HG03521 (cell line): Measurements from ENCODE around the gene ANKS6.

Experiments used
- ATAC-seq: cut with Tn5 transposase; IDR thresholded peaks from one replicate; pipeline ENCODE4 v1.9.1; 2021; ENCODE audit warnings: mild to moderate bottlenecking, moderate library complexity; ENCODE audit not compliant: unreplicated experiment

Gene ANKS6

GRCh38 chr9:98774746-98775145 is 21.6 kb downstream of the ANKS6 start:
- ATAC-seq = no peak

- no peak for ATAC-seq
These were observed 22.6 kb downstream of the ANKS6 start for GRCh38 chr9:98773721-98774120.

- ATAC-seq = no peak
These were observed 23.8 kb downstream of the ANKS6 start for GRCh38 chr9:98772364-98773155.

- ATAC-seq = no peak
These were observed 25.0 kb downstream of the ANKS6 start for GRCh38 chr9:98771209-98771874.

GRCh38 chr9:98770717-98771116 is 25.6 kb downstream of the ANKS6 start:
- no peak for ATAC-seq

- ATAC-seq = no peak
These were observed 28.0 kb downstream of the ANKS6 start for GRCh38 chr9:98768344-98768743.

- ATAC-seq = no peak
These were observed 28.4 kb downstream of the ANKS6 start for GRCh38 chr9:98767915-98768314.

GRCh38 chr9:98767196-98767595 is 29.2 kb downstream of the ANKS6 start:
- ATAC-seq = no peak

- no peak for ATAC-seq
These were observed 29.8 kb downstream of the ANKS6 start for GRCh38 chr9:98766586-98766985.

- no peak for ATAC-seq
These were observed 31.1 kb downstream of the ANKS6 start for GRCh38 chr9:98765256-98765655.

- no peak for ATAC-seq
These were observed 32.2 kb downstream of the ANKS6 start for GRCh38 chr9:98763986-98764745.

- ATAC-seq = no peak
These were observed 36.1 kb downstream of the ANKS6 start for GRCh38 chr9:98760231-98760630.

- no peak for ATAC-seq
These were observed 41.2 kb downstream of the ANKS6 start for GRCh38 chr9:98755006-98755618.

- ATAC-seq = no peak
These were observed 45.1 kb downstream of the ANKS6 start for GRCh38 chr9:98751210-98751609.

GRCh38 chr9:98750364-98751060 is 45.8 kb downstream of the ANKS6 start:
- ATAC-seq = no peak

- ATAC-seq = no peak
These were observed 48.9 kb downstream of the ANKS6 start for GRCh38 chr9:98747476-98747875.

- ATAC-seq = no peak
These were observed 50.9 kb downstream of the ANKS6 start for GRCh38 chr9:98745470-98745869.

GRCh38 chr9:98743818-98744611 is 52.3 kb downstream of the ANKS6 start:
- no peak for ATAC-seq

GRCh38 chr9:98743329-98743728 is 53.0 kb downstream of the ANKS6 start:
- ATAC-seq = no peak
